H9 (cell line): ENCODE results near the gene TSSC4. TPM values are rescaled to one million over a fixed set of nuclear protein-coding genes. Genes with fewer than 3 reads are reported as not detected.

ENCODE experiments used
- DNase-seq: peaks from one replicate; pipeline ENCODE4 v3.0.0-alpha.2; 2017
- H2AFZ ChIP-seq: one replicate; pipeline ENCODE4 v1.6.1; 2013; ENCODE audit warnings: mild to moderate bottlenecking, low read length, control low read depth, moderate library complexity
- H2AK5ac ChIP-seq: 2 replicates; pipeline ENCODE4 v1.6.1; 2013; ENCODE audit warnings: low read length, control low read depth, mixed read lengths; ENCODE audit not compliant: insufficient read length
- H2BK120ac ChIP-seq: one replicate; pipeline ENCODE4 v1.6.1; 2013; ENCODE audit warnings: low read depth, mild to moderate bottlenecking, low read length, control low read depth, inconsistent platforms; ENCODE audit not compliant: poor library complexity, severe bottlenecking
- H2BK12ac ChIP-seq: 2 replicates; pipeline ENCODE4 v1.6.1; 2013; ENCODE audit warnings: low read length, control low read depth, mixed read lengths, low read depth; ENCODE audit not compliant: insufficient read length
- H2BK15ac ChIP-seq: 2 replicates; pipeline ENCODE4 v1.6.1; 2013; ENCODE audit warnings: low read depth, low read length, control low read depth
- H2BK20ac ChIP-seq: one replicate; pipeline ENCODE4 v1.6.1; 2013; ENCODE audit warnings: low read depth, mild to moderate bottlenecking, low read length, control low read depth, inconsistent platforms; ENCODE audit not compliant: poor library complexity, severe bottlenecking
- H2BK5ac ChIP-seq: 2 replicates; pipeline ENCODE4 v1.6.1; 2013; ENCODE audit warnings: low read length, control low read depth, mixed read lengths; ENCODE audit not compliant: insufficient read length
- H3K14ac ChIP-seq: 2 replicates; pipeline ENCODE4 v1.6.1; 2013; ENCODE audit warnings: low read length, control low read depth; ENCODE audit not compliant: insufficient read depth
- H3K18ac ChIP-seq: 2 replicates; pipeline ENCODE4 v1.6.1; 2013; ENCODE audit warnings: low read depth, mild to moderate bottlenecking, mixed read lengths, low read length, control low read depth; ENCODE audit not compliant: insufficient read length
- H3K23ac ChIP-seq: 2 replicates; pipeline ENCODE4 v1.6.1; 2013; ENCODE audit warnings: low read length, control low read depth, mixed read lengths, low read depth; ENCODE audit not compliant: insufficient read length
- H3K23me2 ChIP-seq: 2 replicates; pipeline ENCODE4 v1.6.1; 2013; ENCODE audit warnings: low read depth, mild to moderate bottlenecking, mixed read lengths, low read length, control low read depth; ENCODE audit not compliant: insufficient read length, poor library complexity, severe bottlenecking
- H3K27ac ChIP-seq: 2 replicates; pipeline ENCODE4 v1.5.1; 2013; ENCODE audit warnings: low read length, control low read depth, mixed read lengths, low read depth; ENCODE audit not compliant: insufficient read length
- H3K27me3 ChIP-seq: 2 replicates; pipeline ENCODE4 v1.6.1; 2013; ENCODE audit warnings: low read length, control low read depth, inconsistent platforms; ENCODE audit not compliant: insufficient read depth
- H3K4ac ChIP-seq: 2 replicates; pipeline ENCODE4 v1.6.1; 2013; ENCODE audit warnings: low read depth, mild to moderate bottlenecking, control low read depth, inconsistent platforms, low read length, moderate library complexity
- H3K4me1 ChIP-seq: 2 replicates; pipeline ENCODE4 v1.6.1; 2013; ENCODE audit warnings: low read length, control low read depth, inconsistent platforms; ENCODE audit not compliant: insufficient read depth
- H3K4me2 ChIP-seq: 2 replicates; pipeline ENCODE4 v1.6.1; 2013; ENCODE audit warnings: low read length, control low read depth, mixed read lengths; ENCODE audit not compliant: insufficient read length, insufficient read depth
- H3K56ac ChIP-seq: 2 replicates; pipeline ENCODE4 v1.6.1; 2013; ENCODE audit warnings: low read depth, mild to moderate bottlenecking, mixed read lengths, low read length, control low read depth; ENCODE audit not compliant: insufficient read length
- H3K79me1 ChIP-seq: 2 replicates; pipeline ENCODE4 v1.6.1; 2013; ENCODE audit warnings: low read depth, mild to moderate bottlenecking, moderate library complexity, low read length, control low read depth, inconsistent platforms; ENCODE audit not compliant: insufficient read depth, poor library complexity, severe bottlenecking
- H3K79me2 ChIP-seq: 2 replicates; pipeline ENCODE4 v1.6.1; 2013; ENCODE audit warnings: low read length, control low read depth, inconsistent platforms; ENCODE audit not compliant: insufficient read depth
- H3K9ac ChIP-seq: 2 replicates; pipeline ENCODE4 v1.6.1; 2013; ENCODE audit warnings: low read length, control low read depth, mixed read lengths; ENCODE audit not compliant: insufficient read length; ENCODE audit errors: extremely low read depth
- H3K9me3 ChIP-seq: one replicate; pipeline ENCODE4 v1.6.1; 2013; ENCODE audit warnings: low read depth, low read length, inconsistent platforms; ENCODE audit not compliant: control insufficient read depth
- H3T11ph ChIP-seq: one replicate; pipeline ENCODE4 v1.6.1; 2013; ENCODE audit warnings: mild to moderate bottlenecking, low read length, control low read depth, inconsistent platforms
- H4K20me1 ChIP-seq: one replicate; pipeline ENCODE4 v1.6.1; 2013; ENCODE audit not compliant: control insufficient read depth, insufficient read length, insufficient read depth
- H4K5ac ChIP-seq: 2 replicates; pipeline ENCODE4 v1.6.1; 2013; ENCODE audit warnings: low read depth, mild to moderate bottlenecking, mixed read lengths, low read length, control low read depth; ENCODE audit not compliant: insufficient read length
- H4K8ac ChIP-seq: replicated peaks from 2 replicates; pipeline ENCODE4 v1.6.1; 2013; ENCODE audit warnings: low read length, control low read depth, mixed read lengths, low read depth; ENCODE audit not compliant: insufficient read length
- H4K91ac ChIP-seq: 2 replicates; pipeline ENCODE4 v1.6.1; 2013; ENCODE audit warnings: low read depth, mild to moderate bottlenecking, moderate library complexity, mixed read lengths, low read length, control low read depth; ENCODE audit not compliant: insufficient read length
- H3K27ac Mint-ChIP-seq, 3 experiments: 2 replicates in 2 of 3; 3 replicates in 1 of 3; pipeline ENCODE4 v1.8.0; 2020 to 2021; ENCODE audit warnings: mixed read lengths in 3 of 3, mild to moderate bottlenecking in 1 of 3, moderate library complexity in 1 of 3
- H3K27me3 Mint-ChIP-seq: 2 replicates; pipeline ENCODE4 v1.8.0; 2021; ENCODE audit warnings: low read depth, mild to moderate bottlenecking, moderate library complexity, mixed read lengths
- H3K36me3 Mint-ChIP-seq, 3 experiments: 2 replicates in 2 of 3; 3 replicates in 1 of 3; pipeline ENCODE4 v1.8.0; 2020 to 2021; ENCODE audit warnings: low read depth in 3 of 3, mixed read lengths in 3 of 3; ENCODE audit not compliant: insufficient read depth in 1 of 3
- H3K4me1 Mint-ChIP-seq, 2 experiments: 2 replicates each; pipeline ENCODE4 v1.8.0; 2020; ENCODE audit warnings: mixed read lengths in 2 of 2
- H3K4me3 Mint-ChIP-seq, 2 experiments: 2 replicates in 1 of 2; 3 replicates in 1 of 2; pipeline ENCODE4 v1.8.0; 2020 to 2021; ENCODE audit warnings: mild to moderate bottlenecking in 2 of 2, mixed read lengths in 2 of 2, moderate library complexity in 1 of 2
- H3K9me3 Mint-ChIP-seq, 2 experiments: 2 replicates in 1 of 2; 3 replicates in 1 of 2; pipeline ENCODE4 v1.8.0; 2020; ENCODE audit warnings: mild to moderate bottlenecking in 2 of 2, mixed read lengths in 2 of 2, moderate library complexity in 1 of 2
- WGBS: extraction: QIAGEN DNeasy Blood & Tissue Kit; methylation state at CpG from one replicate; pipeline ENCODE4 v1.1.7; 2013; ENCODE audit warnings: missing lambda C conversion rate, low lambda C conversion rate, mixed read lengths; ENCODE audit not compliant: insufficient read length; ENCODE audit errors: extremely low coverage; 5-methylcytosine and 5-hydroxymethylcytosine counted together
- total RNA-seq: library from RNA; stranded (reverse); gene quantifications from 2 replicates; pipeline ENCODE4 v1.2.1, GENCODE V29; 2021
- TF ChIP-seq, protein P1 (sequence below): fragments of 200-600 bp; sonication (generic); conservative IDR thresholded peaks from 3 replicates; pipeline ENCODE4 v1.8.0; 2021; ENCODE audit warnings: antibody characterized with exemption, mild to moderate bottlenecking

The TSSC4 gene
- total RNA-seq, 1 experiment from 2014 or later = 51.0 TPM

DNA sequence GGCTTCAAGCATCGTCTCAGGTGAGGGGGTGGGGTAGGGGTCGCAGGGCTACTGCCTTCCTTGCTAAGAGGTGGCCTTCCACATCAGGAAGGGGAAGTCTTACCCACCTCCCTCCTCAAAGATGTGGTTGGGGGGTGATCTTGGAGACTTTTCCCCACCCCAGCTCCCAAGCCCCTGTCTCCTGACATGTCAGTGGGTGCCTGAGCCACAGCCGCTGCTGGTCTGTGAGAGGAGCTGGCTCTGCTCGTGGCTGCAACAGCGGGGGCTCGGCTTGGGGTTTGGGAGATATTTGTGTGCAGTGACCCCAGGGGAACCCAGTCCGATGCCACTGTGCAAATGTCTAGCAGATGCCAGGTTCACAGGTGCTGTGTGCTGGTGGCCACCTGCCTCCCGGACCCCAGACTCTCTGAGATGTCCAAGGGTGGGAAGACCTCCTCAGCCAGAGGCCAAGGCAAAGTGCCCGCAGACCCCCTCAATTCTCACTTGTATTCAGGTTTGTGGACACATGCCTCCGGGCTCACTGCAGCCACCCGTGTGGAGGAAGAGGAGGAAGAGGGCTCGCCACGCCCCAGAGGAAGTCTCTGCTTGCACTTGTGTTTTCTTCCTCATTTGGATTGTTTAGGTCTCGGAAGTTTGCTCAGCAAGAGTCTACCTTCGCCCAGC, 46.2 kb downstream of the TSSC4 start:
- Histone ChIP-seq H3K4ac (no peak overlapping the region), H4K8ac (no peak overlapping the region), H3K79me1 (no peaks in the 10 kb centered on the region), H2BK12ac (no peak overlapping the region), H3K9me3 (no peaks in the 10 kb centered on the region), H2BK5ac (no peak overlapping the region), H2AFZ (no peak overlapping the region), H3K56ac (no peak overlapping the region), H2BK20ac (no peak overlapping the region), H3K18ac (no peak overlapping the region), H3K27me3 (peaks cover 24% of the 10 kb centered on the region; the same call in 1 of the 2 replicates), H3K4me2 (no peak overlapping the region), H3K23me2 (peaks cover 7% of the 10 kb centered on the region), H3K27ac (no peak overlapping the region), H3K9ac (no peak overlapping the region), H3T11ph (no peak overlapping the region), H2AK5ac (no peak overlapping the region), H4K20me1 (no peaks in the 10 kb centered on the region), H3K23ac (no peak overlapping the region), H3K79me2 (no peaks in the 10 kb centered on the region), H2BK120ac (no peak overlapping the region), H3K14ac (no peak overlapping the region), H4K5ac (no peak overlapping the region), H4K91ac (no peak overlapping the region), H2BK15ac (no peak overlapping the region), H3K4me1 (no peaks in the 10 kb centered on the region)
- Mint-ChIP-seq H3K27me3 (peaks cover 88% of the 10 kb centered on the region), H3K36me3 (no peaks in the 10 kb centered on the region; a peak in 1 of 7 replicates), H3K4me1 (peaks cover 0 to 3% of the 10 kb centered on the region in 2 experiments; a peak in 2 of 4 replicates), H3K27ac (no peak overlapping the region), H3K4me3 (no peak overlapping the region), H3K9me3 (peaks cover 3 to 10% of the 10 kb centered on the region in 2 experiments; a peak in 3 of 5 replicates)
- WGBS = no CpG with 5 or more reads among the region's 15 CpGs
- DNase-seq = no peak
- TF ChIP-seq, protein P1, sequence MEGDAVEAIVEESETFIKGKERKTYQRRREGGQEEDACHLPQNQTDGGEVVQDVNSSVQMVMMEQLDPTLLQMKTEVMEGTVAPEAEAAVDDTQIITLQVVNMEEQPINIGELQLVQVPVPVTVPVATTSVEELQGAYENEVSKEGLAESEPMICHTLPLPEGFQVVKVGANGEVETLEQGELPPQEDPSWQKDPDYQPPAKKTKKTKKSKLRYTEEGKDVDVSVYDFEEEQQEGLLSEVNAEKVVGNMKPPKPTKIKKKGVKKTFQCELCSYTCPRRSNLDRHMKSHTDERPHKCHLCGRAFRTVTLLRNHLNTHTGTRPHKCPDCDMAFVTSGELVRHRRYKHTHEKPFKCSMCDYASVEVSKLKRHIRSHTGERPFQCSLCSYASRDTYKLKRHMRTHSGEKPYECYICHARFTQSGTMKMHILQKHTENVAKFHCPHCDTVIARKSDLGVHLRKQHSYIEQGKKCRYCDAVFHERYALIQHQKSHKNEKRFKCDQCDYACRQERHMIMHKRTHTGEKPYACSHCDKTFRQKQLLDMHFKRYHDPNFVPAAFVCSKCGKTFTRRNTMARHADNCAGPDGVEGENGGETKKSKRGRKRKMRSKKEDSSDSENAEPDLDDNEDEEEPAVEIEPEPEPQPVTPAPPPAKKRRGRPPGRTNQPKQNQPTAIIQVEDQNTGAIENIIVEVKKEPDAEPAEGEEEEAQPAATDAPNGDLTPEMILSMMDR = no peak
